ENCODE data around the gene DYNLRB1.
"Not testable (repeated sequence)": the region's sequence is repeated elsewhere in the genome, so short reads cannot be mapped to it uniquely, and the experiment has no call there.

DYNLRB1 gene

GRCh38 chr20:34514034-34514433 lies 2.2 kb upstream of the DYNLRB1 start:
- not testable (repeated sequence) for H3K9ac ChIP-seq (ENCODE audit: low read depth, low read length); H3K9me3 ChIP-seq (ENCODE audit: insufficient read depth, low read depth, low read length); H3K4me1 ChIP-seq (ENCODE audit: insufficient read depth, low read length); H3K4me3 ChIP-seq (ENCODE audit: low read length); H3K27me3 ChIP-seq (ENCODE audit: insufficient read depth, low read length); H3K27ac ChIP-seq (ENCODE audit: low read length)
- peaks cover 23% of the 10 kb centered on the region for H3K36me3 ChIP-seq (ENCODE audit: insufficient read depth, low read depth, low read length)

DNA sequence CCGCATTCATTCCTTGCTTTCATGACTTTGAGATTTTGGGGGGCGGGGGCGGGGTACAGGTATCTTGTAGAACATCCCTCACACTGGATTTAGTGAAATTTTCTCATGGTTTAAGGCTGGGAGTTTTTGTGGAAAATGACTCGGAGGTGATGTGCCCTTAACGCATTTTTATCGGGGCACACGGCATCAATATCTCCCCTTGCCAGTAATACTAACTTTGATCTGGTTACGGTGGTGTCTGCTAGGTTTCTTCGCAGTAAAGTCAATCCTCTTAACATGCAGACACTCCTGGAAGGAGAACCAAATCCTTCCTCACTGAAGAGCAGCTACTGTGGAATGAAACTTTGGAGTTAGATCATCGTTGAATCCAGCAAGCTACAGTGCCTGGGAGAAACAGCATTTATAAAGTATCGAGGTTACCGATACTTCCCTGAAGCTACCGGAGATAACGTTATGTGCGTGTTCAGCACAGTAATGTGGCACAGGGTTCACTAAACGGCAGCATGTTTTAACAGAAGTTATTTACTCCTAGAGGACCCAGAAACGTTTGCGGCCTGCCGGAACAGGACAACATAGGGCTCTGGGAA lies 1.2 kb upstream of the DYNLRB1 start:
- Histone ChIP-seq H3K4me1 (ENCODE audit: insufficient read depth, low read length) (no peaks in the 10 kb centered on the region), H3K27ac (ENCODE audit: low read length) (no peak overlapping the region), H3K9ac (ENCODE audit: low read depth, low read length) (peak overlapping the region; percentile 88; the same call in 1 of the 2 replicates), H3K27me3 (ENCODE audit: insufficient read depth, low read length) (no peaks in the 10 kb centered on the region), H3K36me3 (ENCODE audit: insufficient read depth, low read depth, low read length) (peaks cover 18% of the 10 kb centered on the region; the same call in 1 of the 2 replicates), H3K9me3 (ENCODE audit: insufficient read depth, low read depth, low read length) (no peaks in the 10 kb centered on the region), H3K4me3 (ENCODE audit: low read length) (peak overlapping the region; percentile 99)

- H3K4me3 ChIP-seq (ENCODE audit: low read length) = peak overlapping the region; percentile 99
- H3K36me3 ChIP-seq (ENCODE audit: insufficient read depth, low read depth, low read length) = peaks cover 17% of the 10 kb centered on the region; the same call in 1 of the 2 replicates
- peak overlapping the region; percentile 82 for H3K27ac ChIP-seq (ENCODE audit: low read length)
These were observed 557 bp upstream of the DYNLRB1 start for GRCh38 chr20:34515484-34516246.

GRCh38 chr20:34517114-34517505 lies 888 bp downstream of the DYNLRB1 start:
- H3K9ac ChIP-seq (ENCODE audit: low read depth, low read length) = peak overlapping the region; percentile 88; the same call in 1 of the 2 replicates
- no peaks in the 10 kb centered on the region for H3K27me3 ChIP-seq (ENCODE audit: insufficient read depth, low read length)
- H3K4me1 ChIP-seq (ENCODE audit: insufficient read depth, low read length) = no peaks in the 10 kb centered on the region
- peaks cover 16% of the 10 kb centered on the region; the same call in 1 of the 2 replicates for H3K36me3 ChIP-seq (ENCODE audit: insufficient read depth, low read depth, low read length)
- peak overlapping the region; percentile 99 for H3K4me3 ChIP-seq (ENCODE audit: low read length)
- H3K27ac ChIP-seq (ENCODE audit: low read length) = peak overlapping the region; percentile 82
- H3K9me3 ChIP-seq (ENCODE audit: insufficient read depth, low read depth, low read length) = no peaks in the 10 kb centered on the region

More at GRCh38 chr20:34515484-34516246, 557 bp upstream of the DYNLRB1 start:
- Histone ChIP-seq H3K4me1 (ENCODE audit: insufficient read depth, low read length) (no peaks in the 10 kb centered on the region), H3K9me3 (ENCODE audit: insufficient read depth, low read depth, low read length) (no peaks in the 10 kb centered on the region), H3K27me3 (ENCODE audit: insufficient read depth, low read length) (no peaks in the 10 kb centered on the region), H3K9ac (ENCODE audit: low read depth, low read length) (peak overlapping the region; percentile 88)

GRCh38 chr20:34518863-34519262 lies 2.6 kb downstream of the DYNLRB1 start:
- peaks cover 16% of the 10 kb centered on the region; the same call in 1 of the 2 replicates for H3K36me3 ChIP-seq (ENCODE audit: insufficient read depth, low read depth, low read length)
- not testable (repeated sequence) for H3K4me3 ChIP-seq (ENCODE audit: low read length); H3K9me3 ChIP-seq (ENCODE audit: insufficient read depth, low read depth, low read length); H3K27me3 ChIP-seq (ENCODE audit: insufficient read depth, low read length); H3K4me1 ChIP-seq (ENCODE audit: insufficient read depth, low read length); H3K9ac ChIP-seq (ENCODE audit: low read depth, low read length); H3K27ac ChIP-seq (ENCODE audit: low read length)

DNA sequence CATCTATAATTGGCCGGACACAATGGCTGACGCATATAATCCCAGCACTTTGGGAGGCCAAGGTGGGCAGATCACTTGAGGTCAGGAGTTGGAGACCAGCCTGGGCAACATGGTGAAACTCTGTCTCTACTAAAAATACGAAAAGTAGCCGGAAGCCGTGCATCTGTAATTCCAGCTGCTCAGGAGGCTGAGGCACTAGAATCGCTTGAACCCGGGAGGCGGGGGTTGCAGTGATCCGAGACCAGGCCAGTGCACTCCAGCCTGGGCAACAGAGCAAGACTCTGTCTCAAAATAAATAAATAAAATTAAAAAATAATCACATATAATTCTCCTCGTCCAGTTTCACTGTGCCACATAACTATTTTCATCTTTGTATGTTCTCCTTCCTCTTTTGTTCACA lies 3.6 kb downstream of the DYNLRB1 start:
- not testable (repeated sequence) for H3K9ac ChIP-seq (ENCODE audit: low read depth, low read length); H3K9me3 ChIP-seq (ENCODE audit: insufficient read depth, low read depth, low read length); H3K4me1 ChIP-seq (ENCODE audit: insufficient read depth, low read length); H3K27ac ChIP-seq (ENCODE audit: low read length); H3K27me3 ChIP-seq (ENCODE audit: insufficient read depth, low read length); H3K4me3 ChIP-seq (ENCODE audit: low read length)
- H3K36me3 ChIP-seq (ENCODE audit: insufficient read depth, low read depth, low read length) = peaks cover 20% of the 10 kb centered on the region; the same call in 1 of the 2 replicates

DNA sequence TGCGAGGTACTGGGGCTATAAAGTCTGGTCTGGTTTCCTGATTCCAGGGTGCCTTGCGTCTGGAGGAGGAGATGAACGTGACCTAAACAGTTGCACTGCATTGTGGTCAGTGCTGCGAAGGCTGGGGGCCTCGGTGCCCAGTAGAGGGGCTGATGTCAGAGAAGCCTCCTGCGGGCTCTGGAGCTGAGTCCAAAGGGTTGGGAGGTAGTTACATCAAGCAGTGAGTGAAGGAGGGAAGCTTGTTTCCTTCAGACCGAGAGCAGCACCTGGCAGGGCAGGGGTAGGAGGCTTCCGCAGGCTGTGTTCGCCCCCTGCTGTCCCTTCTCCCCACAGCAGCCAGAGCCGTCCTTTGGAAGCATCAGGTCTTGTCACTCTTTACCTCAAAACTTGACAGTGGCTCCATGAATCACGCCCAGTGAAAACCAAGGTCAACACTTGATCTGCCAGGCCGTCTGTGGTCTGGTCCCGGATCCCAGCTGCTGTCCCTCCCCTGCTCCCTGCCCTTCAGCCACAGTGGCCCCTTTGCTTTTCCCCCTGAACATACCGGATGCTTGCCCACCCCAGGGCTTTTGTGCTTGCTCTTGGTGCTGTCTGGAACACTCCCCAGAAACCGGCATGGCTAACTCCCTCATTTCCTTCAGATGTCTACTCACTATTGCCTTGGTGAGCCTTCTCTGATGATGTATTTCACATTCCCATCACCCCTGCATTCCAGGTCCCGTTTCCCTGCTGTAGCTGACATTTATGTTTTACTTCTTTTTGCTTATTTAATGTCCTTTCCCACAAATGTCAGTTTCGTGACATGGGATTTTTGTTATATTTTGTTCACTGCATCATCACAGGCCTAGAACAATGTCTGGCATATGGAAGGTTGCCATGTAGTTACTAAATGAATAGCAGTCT lies 7.0 kb downstream of the DYNLRB1 start:
- H3K36me3 ChIP-seq (ENCODE audit: insufficient read depth, low read depth, low read length) = peaks cover 44% of the 10 kb centered on the region
- no peak overlapping the region for H3K4me3 ChIP-seq (ENCODE audit: low read length)
- no peak overlapping the region for H3K27ac ChIP-seq (ENCODE audit: low read length)

GRCh38 chr20:34524426-34524825 lies 8.2 kb downstream of the DYNLRB1 start:
- no peaks in the 10 kb centered on the region for H3K9me3 ChIP-seq (ENCODE audit: insufficient read depth, low read depth, low read length)
- no peaks in the 10 kb centered on the region for H3K27me3 ChIP-seq (ENCODE audit: insufficient read depth, low read length)
- H3K27ac ChIP-seq (ENCODE audit: low read length) = no peak overlapping the region
- no peaks in the 10 kb centered on the region; the same call in 1 of the 2 replicates for H3K4me1 ChIP-seq (ENCODE audit: insufficient read depth, low read length)
- no peak overlapping the region for H3K9ac ChIP-seq (ENCODE audit: low read depth, low read length)
- H3K4me3 ChIP-seq (ENCODE audit: low read length) = no peak overlapping the region
- peaks cover 55% of the 10 kb centered on the region for H3K36me3 ChIP-seq (ENCODE audit: insufficient read depth, low read depth, low read length)

More for the DNA sequence above, 7.0 kb downstream of the DYNLRB1 start:
- H3K9ac ChIP-seq (ENCODE audit: low read depth, low read length) = no peak overlapping the region
- H3K4me1 ChIP-seq (ENCODE audit: insufficient read depth, low read length) = no peaks in the 10 kb centered on the region; the same call in 1 of the 2 replicates
- no peaks in the 10 kb centered on the region for H3K9me3 ChIP-seq (ENCODE audit: insufficient read depth, low read depth, low read length)
- H3K27me3 ChIP-seq (ENCODE audit: insufficient read depth, low read length) = no peaks in the 10 kb centered on the region

DNA sequence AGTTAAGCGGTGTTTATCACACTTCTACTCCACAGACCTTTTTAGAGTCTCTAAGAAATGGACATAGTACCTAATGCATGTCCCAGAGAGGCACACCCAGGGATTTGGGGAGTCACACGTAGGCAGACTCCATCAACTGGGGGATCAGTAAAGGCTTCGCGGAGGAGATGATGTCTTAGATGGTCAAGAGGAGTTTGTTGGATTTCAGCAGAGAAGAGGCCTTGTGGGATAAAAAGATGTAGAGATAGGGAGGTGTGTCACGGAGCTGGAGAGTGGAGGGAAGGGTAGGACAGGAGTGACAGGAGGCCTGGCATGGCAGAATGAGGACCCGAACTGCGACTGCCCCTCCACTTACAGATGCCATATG lies 9.1 kb downstream of the DYNLRB1 start:
- H3K4me1 ChIP-seq (ENCODE audit: insufficient read depth, low read length) = no peaks in the 10 kb centered on the region; the same call in 1 of the 2 replicates
- H3K9ac ChIP-seq (ENCODE audit: low read depth, low read length) = no peak overlapping the region
- H3K27me3 ChIP-seq (ENCODE audit: insufficient read depth, low read length) = no peaks in the 10 kb centered on the region
- no peaks in the 10 kb centered on the region for H3K9me3 ChIP-seq (ENCODE audit: insufficient read depth, low read depth, low read length)
- no peak overlapping the region for H3K4me3 ChIP-seq (ENCODE audit: low read length)
- no peak overlapping the region for H3K27ac ChIP-seq (ENCODE audit: low read length)
- peaks cover 60% of the 10 kb centered on the region for H3K36me3 ChIP-seq (ENCODE audit: insufficient read depth, low read depth, low read length)

GRCh38 chr20:34525709-34526416 lies 9.6 kb downstream of the DYNLRB1 start:
- H3K9ac ChIP-seq (ENCODE audit: low read depth, low read length) = no peak overlapping the region
- H3K4me1 ChIP-seq (ENCODE audit: insufficient read depth, low read length) = no peaks in the 10 kb centered on the region; the same call in 1 of the 2 replicates
- H3K36me3 ChIP-seq (ENCODE audit: insufficient read depth, low read depth, low read length) = peaks cover 61% of the 10 kb centered on the region

DNA sequence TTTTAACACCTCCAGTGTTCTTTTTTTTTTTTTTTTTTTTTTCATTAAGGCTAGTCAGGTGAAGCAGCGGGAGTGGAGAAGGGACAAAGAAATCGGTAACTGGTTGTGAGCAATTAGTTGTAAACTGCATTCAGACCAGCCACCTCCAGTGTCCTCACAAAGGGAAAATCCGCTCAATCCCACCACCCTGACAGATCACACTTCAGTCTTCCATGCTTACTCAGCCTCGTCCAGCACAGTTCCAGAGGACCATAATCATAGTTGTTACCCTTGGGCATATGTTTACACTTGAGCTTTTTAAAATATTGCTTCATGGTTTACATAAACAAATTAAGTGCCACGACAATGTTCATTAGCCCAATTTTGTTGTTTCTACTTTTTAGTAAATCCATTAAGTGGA lies 10.2 kb downstream of the DYNLRB1 start:
- Histone ChIP-seq H3K9ac (ENCODE audit: low read depth, low read length) (no peak overlapping the region), H3K9me3 (ENCODE audit: insufficient read depth, low read depth, low read length) (no peaks in the 10 kb centered on the region), H3K27ac (ENCODE audit: low read length) (no peak overlapping the region), H3K36me3 (ENCODE audit: insufficient read depth, low read depth, low read length) (peaks cover 64% of the 10 kb centered on the region), H3K27me3 (ENCODE audit: insufficient read depth, low read length) (no peaks in the 10 kb centered on the region), H3K4me3 (ENCODE audit: low read length) (no peak overlapping the region), H3K4me1 (ENCODE audit: insufficient read depth, low read length) (no peaks in the 10 kb centered on the region; the same call in 1 of the 2 replicates)

More at GRCh38 chr20:34525709-34526416, 9.6 kb downstream of the DYNLRB1 start:
- Histone ChIP-seq H3K27me3 (ENCODE audit: insufficient read depth, low read length) (no peaks in the 10 kb centered on the region), H3K9me3 (ENCODE audit: insufficient read depth, low read depth, low read length) (no peaks in the 10 kb centered on the region), H3K4me3 (ENCODE audit: low read length) (no peak overlapping the region), H3K27ac (ENCODE audit: low read length) (no peak overlapping the region)

Measured in iPS-20b (cell line).